ENCODE measurements around the gene RMND5A.

DNA sequence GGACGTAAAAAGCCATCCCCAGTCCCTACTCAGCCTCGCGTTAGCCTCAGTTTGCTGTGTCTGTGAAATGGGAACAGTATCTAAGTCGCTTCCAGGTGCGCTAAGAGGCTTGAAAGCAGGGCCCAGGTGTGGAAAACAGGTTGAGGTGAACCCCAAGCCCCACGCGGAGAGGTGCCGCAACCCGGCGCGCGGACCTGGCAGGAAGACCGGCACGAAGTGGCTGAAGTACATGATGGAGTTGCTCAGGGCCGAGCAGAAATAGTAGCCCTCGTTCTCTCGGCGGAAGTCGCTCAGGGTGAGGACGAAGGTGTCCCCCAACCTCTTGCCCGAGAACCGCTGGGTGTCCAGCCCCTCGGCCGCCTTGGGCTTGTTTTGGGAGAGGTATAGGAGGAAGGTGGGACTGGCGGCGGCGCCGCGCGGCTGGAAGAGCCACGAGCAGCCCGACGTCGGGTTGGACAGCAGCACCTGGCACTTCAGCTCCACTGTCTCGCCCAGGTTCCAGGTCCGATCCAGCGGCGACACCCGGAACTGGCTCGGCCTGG, 70.1 kb downstream of the RMND5A start:
- TF ChIP-seq POLR2A (IDR thresholded peaks at IDR 0.05) = no peak
- TF ChIP-seq, protein P1, sequence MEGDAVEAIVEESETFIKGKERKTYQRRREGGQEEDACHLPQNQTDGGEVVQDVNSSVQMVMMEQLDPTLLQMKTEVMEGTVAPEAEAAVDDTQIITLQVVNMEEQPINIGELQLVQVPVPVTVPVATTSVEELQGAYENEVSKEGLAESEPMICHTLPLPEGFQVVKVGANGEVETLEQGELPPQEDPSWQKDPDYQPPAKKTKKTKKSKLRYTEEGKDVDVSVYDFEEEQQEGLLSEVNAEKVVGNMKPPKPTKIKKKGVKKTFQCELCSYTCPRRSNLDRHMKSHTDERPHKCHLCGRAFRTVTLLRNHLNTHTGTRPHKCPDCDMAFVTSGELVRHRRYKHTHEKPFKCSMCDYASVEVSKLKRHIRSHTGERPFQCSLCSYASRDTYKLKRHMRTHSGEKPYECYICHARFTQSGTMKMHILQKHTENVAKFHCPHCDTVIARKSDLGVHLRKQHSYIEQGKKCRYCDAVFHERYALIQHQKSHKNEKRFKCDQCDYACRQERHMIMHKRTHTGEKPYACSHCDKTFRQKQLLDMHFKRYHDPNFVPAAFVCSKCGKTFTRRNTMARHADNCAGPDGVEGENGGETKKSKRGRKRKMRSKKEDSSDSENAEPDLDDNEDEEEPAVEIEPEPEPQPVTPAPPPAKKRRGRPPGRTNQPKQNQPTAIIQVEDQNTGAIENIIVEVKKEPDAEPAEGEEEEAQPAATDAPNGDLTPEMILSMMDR (IDR thresholded peaks at IDR 0.05) = no peak
